ENCODE results near the gene FSIP1. TPM values are rescaled to one million over a fixed set of nuclear protein-coding genes. Genes with fewer than 3 reads are reported as not detected.

The FSIP1 gene
- polyA plus RNA-seq, 2 of the 4 experiments (the other 2 are of a cell fraction) = 0.71 to 0.93 TPM

- H3K4me3 ChIP-seq = no peak overlapping the region
- POLR2A ChIA-PET = no interaction called here
- 86% methylated on average over 13 of the region's 13 CpGs for WGBS (ENCODE audit: missing lambda C conversion rate)
- no peak for DNase-seq (ENCODE audit: low read depth in 1 of 2, low spot score in 1 of 2)
- no peak for ATAC-seq
- no peak for TF ChIP-seq MAZ (IDR thresholded peaks at IDR 0.05; ENCODE audit: borderline replicate concordance, low read depth, low read length)
- no peak for FAIRE-seq
- CTCF ChIA-PET = no interaction called here
- no peak overlapping the region for H3K27ac ChIP-seq
- no peak overlapping the region for H3K4me2 ChIP-seq
- no peaks in the 10 kb centered on the region for H3K9me3 ChIP-seq
- peaks cover 16% of the 10 kb centered on the region for H3K4me1 ChIP-seq
Measured at GRCh38 chr15:39644136-39644535, 138.5 kb downstream of the FSIP1 start.

GRCh38 chr15:39643727-39644126 is 138.9 kb downstream of the FSIP1 start:
- 88% methylated on average over 1 of the region's 1 CpG for WGBS (ENCODE audit: missing lambda C conversion rate)
- Histone ChIP-seq H3K4me1 (peaks cover 16% of the 10 kb centered on the region), H3K27ac (no peak overlapping the region), H3K4me2 (no peak overlapping the region), H3K4me3 (no peak overlapping the region), H3K9me3 (no peaks in the 10 kb centered on the region)
- CTCF ChIA-PET = no interaction called here
- DNase-seq (ENCODE audit: low read depth in 1 of 2, low spot score in 1 of 2) (no peak), ATAC-seq (no peak), FAIRE-seq (no peak)
- TF ChIP-seq EP300 (IDR thresholded peaks at IDR 0.05) (no peak), MAFK (IDR thresholded peaks at IDR 0.05; ENCODE audit: partially characterized antibody) (no peak), POLR2AphosphoS2 (conservative IDR thresholded peaks at IDR 0.05; ENCODE audit: low read length) (no peak), RNF2 (IDR thresholded peaks at IDR 0.05; ENCODE audit: borderline replicate concordance, low read depth) (no peak), JUN (IDR thresholded peaks at IDR 0.05) (no peak), NR3C1 (IDR thresholded peaks at IDR 0.05) (no peak), RFX5 (IDR thresholded peaks at IDR 0.05) (no peak)
- POLR2A ChIA-PET = no interaction called here

- ChIA-PET CTCF (interaction anchor here (0.6 kb wide), 1 partner anchor 974 kb away, joined by 3 read pairs; no protein-coding TSS in a partner anchor), POLR2A (no interaction called here)
- H3K4me1 ChIP-seq = peaks cover 16% of the 10 kb centered on the region
- no peak for DNase-seq (ENCODE audit: low read depth in 1 of 2, low spot score in 1 of 2)
- FAIRE-seq = no peak
- H3K4me3 ChIP-seq = no peak overlapping the region
- H3K4me2 ChIP-seq = peak overlapping the region; percentile 41; the same call in 2 of the 3 replicates
- ATAC-seq = no peak
- no peaks in the 10 kb centered on the region for H3K9me3 ChIP-seq
- 41% methylated on average over 5 of the region's 5 CpGs for WGBS (ENCODE audit: missing lambda C conversion rate)
- TF ChIP-seq FOSL2 (IDR thresholded peaks at IDR 0.05) (peak; percentile 23; the same call in 1 of the 2 replicates), FOSL2 (CRISPR knock-in tag; IDR thresholded peaks at IDR 0.05) (peak; percentile 54), RNF2 (IDR thresholded peaks at IDR 0.05; ENCODE audit: borderline replicate concordance, low read depth) (no peak)
- 0 out of 6 replicates have a peak overlapping the region, but pooled peaks of 1 of the 2 experiments have one; percentile 37 for H3K27ac ChIP-seq
Measured at GRCh38 chr15:39642011-39642640, 140.5 kb downstream of the FSIP1 start.

- TF ChIP-seq BHLHE40 (IDR thresholded peaks at IDR 0.05; ENCODE audit: low read depth, low read length) (no peak), HDAC2 (IDR thresholded peaks at IDR 0.05) (no peak), JUNB (IDR thresholded peaks at IDR 0.05) (no peak), ELK1 (IDR thresholded peaks at IDR 0.05; ENCODE audit: low read depth, low read length) (no peak), RARB (CRISPR knock-in tag; IDR thresholded peaks at IDR 0.05) (no peak)
- 70% methylated on average over 11 of the region's 11 CpGs for WGBS (ENCODE audit: missing lambda C conversion rate)
- Histone ChIP-seq H3K9me3 (no peaks in the 10 kb centered on the region), H3K27ac (no peak overlapping the region), H3K4me1 (peaks cover 16% of the 10 kb centered on the region), H3K4me3 (no peak overlapping the region), H3K4me2 (peak overlapping the region; percentile 41; the same call in 1 of the 3 replicates)
- ChIA-PET POLR2A (no interaction called here), CTCF (no interaction called here)
- DNase-seq (ENCODE audit: low read depth in 1 of 2, low spot score in 1 of 2) = no peak
- no peak for ATAC-seq
- no peak for FAIRE-seq
Measured at GRCh38 chr15:39641191-39641889, 141.3 kb downstream of the FSIP1 start.

- ChIA-PET CTCF (no interaction called here), POLR2A (no interaction called here)
- peaks cover 16% of the 10 kb centered on the region for H3K4me1 ChIP-seq
- no peaks in the 10 kb centered on the region for H3K9me3 ChIP-seq
- no peak for FAIRE-seq
- ATAC-seq = no peak
- no peak overlapping the region for H3K27ac ChIP-seq
- no peak overlapping the region for H3K4me2 ChIP-seq
- no peak for DNase-seq (ENCODE audit: low read depth in 1 of 2, low spot score in 1 of 2)
- no peak overlapping the region for H3K4me3 ChIP-seq
- 72% methylated on average over 3 of the region's 3 CpGs for WGBS (ENCODE audit: missing lambda C conversion rate)
- no peak for TF ChIP-seq MAX (IDR thresholded peaks at IDR 0.05)
- TF ChIP-seq MAFK (IDR thresholded peaks at IDR 0.05; ENCODE audit: partially characterized antibody) = no peak
- TF ChIP-seq RAD21 (conservative IDR thresholded peaks at IDR 0.05 in 1 of 2, IDR thresholded peaks at IDR 0.05 in 1 of 2) = no peak
- no peak for TF ChIP-seq POLR2AphosphoS2 (conservative IDR thresholded peaks at IDR 0.05; ENCODE audit: low read length)
- TF ChIP-seq CBX2 (IDR thresholded peaks at IDR 0.05; ENCODE audit: borderline replicate concordance, low read depth) = no peak
- no peak for TF ChIP-seq EHF (CRISPR knock-in tag; IDR thresholded peaks at IDR 0.05)
- no peak for TF ChIP-seq MYC (IDR thresholded peaks at IDR 0.05; ENCODE audit: borderline replicate concordance, low read length)
- TF ChIP-seq RFX5 (IDR thresholded peaks at IDR 0.05) = no peak
- TF ChIP-seq PHF8 (IDR thresholded peaks at IDR 0.05; ENCODE audit: borderline replicate concordance, low read depth) = no peak
- no peak for TF ChIP-seq JUN (IDR thresholded peaks at IDR 0.05)
- TF ChIP-seq REST (IDR thresholded peaks at IDR 0.05) = no peak
Measured at GRCh38 chr15:39640665-39641064, 142.0 kb downstream of the FSIP1 start.
